HG02884 (cell line): Measurements from ENCODE around the gene PYHIN1.

ENCODE experiments used
- ATAC-seq: cut with Tn5 transposase; IDR thresholded peaks from one replicate; pipeline ENCODE4 v1.9.1; 2021; ENCODE audit warnings: mild to moderate bottlenecking, moderate library complexity; ENCODE audit not compliant: unreplicated experiment

The PYHIN1 gene

GRCh38 chr1:159011751-159012150, 80.4 kb downstream of the PYHIN1 start:
- no peak for ATAC-seq

GRCh38 chr1:159012495-159012894, 81.1 kb downstream of the PYHIN1 start:
- no peak for ATAC-seq

- no peak for ATAC-seq
These were observed 82.7 kb downstream of the PYHIN1 start for GRCh38 chr1:159014003-159014571.

- ATAC-seq: no peak
These were observed 83.5 kb downstream of the PYHIN1 start for GRCh38 chr1:159014851-159015250.

GRCh38 chr1:159015440-159015909, 84.1 kb downstream of the PYHIN1 start:
- peak; percentile 94 for ATAC-seq

GRCh38 chr1:159023723-159024122, 92.4 kb downstream of the PYHIN1 start:
- no peak for ATAC-seq

- ATAC-seq: no peak
These were observed 93.7 kb downstream of the PYHIN1 start for GRCh38 chr1:159025043-159025442.
